Fibroblast of mammary gland (primary cell): ENCODE measurements around the gene XPO5.
"Not testable (repeated sequence)": the region's sequence is repeated elsewhere in the genome, so short reads cannot be mapped to it uniquely, and the experiment has no call there.

ENCODE experiments used
- DNase-seq: peaks from one replicate; pipeline ENCODE4 v3.0.0-alpha.2; 2010; ENCODE audit warnings: low read depth
- H3K4me3 ChIP-seq: 2 replicates; pipeline ENCODE4 v1.5.1; 2011; ENCODE audit warnings: low read depth, mild to moderate bottlenecking, low read length, moderate library complexity; ENCODE audit not compliant: control insufficient read depth
- TF ChIP-seq, protein P1 (sequence below): conservative IDR thresholded peaks from 2 replicates; pipeline ENCODE4 v1.5.1; 2011; ENCODE audit warnings: low read depth, low read length, inconsistent platforms; ENCODE audit not compliant: control insufficient read depth, insufficient read depth

XPO5 gene

DNA sequence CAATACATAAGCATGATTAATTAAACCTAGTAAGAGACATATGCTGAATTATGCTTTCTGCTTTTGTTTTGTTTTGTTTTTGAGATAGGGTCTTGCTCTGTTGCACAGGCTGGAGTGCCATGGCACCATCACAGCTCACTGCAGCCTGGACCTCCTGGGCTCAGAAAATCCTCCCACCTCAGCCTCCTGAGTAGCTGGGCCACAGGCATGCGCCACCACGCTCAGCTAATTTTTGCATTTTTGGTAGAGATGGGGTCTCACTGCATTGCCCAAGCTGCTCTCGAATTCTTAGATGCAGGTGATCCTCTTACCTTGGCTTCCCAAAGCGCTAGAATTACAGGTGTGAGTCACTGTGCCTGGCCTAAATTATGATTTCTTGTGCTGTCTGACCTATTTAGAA lies 3.8 kb downstream of the XPO5 start:
- no peak for DNase-seq
- H3K4me3 ChIP-seq = no peak overlapping the region
- TF ChIP-seq, protein P1, sequence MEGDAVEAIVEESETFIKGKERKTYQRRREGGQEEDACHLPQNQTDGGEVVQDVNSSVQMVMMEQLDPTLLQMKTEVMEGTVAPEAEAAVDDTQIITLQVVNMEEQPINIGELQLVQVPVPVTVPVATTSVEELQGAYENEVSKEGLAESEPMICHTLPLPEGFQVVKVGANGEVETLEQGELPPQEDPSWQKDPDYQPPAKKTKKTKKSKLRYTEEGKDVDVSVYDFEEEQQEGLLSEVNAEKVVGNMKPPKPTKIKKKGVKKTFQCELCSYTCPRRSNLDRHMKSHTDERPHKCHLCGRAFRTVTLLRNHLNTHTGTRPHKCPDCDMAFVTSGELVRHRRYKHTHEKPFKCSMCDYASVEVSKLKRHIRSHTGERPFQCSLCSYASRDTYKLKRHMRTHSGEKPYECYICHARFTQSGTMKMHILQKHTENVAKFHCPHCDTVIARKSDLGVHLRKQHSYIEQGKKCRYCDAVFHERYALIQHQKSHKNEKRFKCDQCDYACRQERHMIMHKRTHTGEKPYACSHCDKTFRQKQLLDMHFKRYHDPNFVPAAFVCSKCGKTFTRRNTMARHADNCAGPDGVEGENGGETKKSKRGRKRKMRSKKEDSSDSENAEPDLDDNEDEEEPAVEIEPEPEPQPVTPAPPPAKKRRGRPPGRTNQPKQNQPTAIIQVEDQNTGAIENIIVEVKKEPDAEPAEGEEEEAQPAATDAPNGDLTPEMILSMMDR = no peak

DNA sequence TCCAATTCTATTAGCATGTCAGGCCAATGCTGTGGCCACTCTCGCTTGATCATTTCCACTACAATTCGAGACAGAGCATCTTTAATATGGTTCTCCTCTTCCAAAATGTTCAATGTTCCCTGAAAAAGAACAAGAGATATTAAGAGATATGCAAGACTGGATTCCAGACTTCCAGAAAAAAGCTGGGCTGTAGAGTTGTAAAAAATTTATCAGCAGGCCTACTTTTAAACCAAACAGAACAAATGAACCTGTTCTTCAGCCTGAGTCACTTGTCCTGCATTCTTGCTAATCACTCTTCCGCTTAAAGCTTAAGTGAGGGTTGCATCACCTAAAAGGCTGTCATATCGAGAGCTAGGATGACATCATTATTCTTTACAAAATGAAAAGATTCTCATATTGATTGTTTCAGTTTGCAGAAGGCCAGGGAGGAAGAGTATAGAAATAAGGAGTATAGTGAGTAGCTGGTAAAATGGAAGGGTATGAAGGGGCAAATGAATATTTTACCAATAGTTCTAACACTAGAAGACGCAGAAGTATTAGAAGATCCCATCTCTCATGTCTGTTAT lies 4.9 kb downstream of the XPO5 start:
- no peak overlapping the region for H3K4me3 ChIP-seq
- peak; percentile 34 for DNase-seq
- TF ChIP-seq, protein P1 = no peak

DNA sequence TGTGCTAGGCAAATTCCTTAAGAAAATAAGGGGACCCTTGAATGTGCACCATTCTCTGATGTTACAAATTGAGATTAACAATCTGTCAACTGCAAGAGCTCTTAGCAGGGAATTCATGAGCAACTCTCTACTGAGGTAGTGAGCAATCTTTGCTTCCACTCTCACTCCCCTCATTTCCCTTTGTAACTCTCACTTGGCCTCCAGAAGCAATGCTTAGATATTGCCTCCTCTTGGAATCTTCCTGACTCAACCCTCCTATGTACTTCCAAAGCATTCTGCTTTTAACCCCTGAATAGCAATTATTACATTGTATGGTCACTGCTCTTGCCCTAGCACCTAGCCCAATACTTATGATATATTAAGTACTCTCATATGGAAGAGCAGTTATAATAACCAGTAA lies 16.5 kb downstream of the XPO5 start:
- no peak overlapping the region for H3K4me3 ChIP-seq
- TF ChIP-seq, protein P1 = no peak
- DNase-seq = no peak

DNA sequence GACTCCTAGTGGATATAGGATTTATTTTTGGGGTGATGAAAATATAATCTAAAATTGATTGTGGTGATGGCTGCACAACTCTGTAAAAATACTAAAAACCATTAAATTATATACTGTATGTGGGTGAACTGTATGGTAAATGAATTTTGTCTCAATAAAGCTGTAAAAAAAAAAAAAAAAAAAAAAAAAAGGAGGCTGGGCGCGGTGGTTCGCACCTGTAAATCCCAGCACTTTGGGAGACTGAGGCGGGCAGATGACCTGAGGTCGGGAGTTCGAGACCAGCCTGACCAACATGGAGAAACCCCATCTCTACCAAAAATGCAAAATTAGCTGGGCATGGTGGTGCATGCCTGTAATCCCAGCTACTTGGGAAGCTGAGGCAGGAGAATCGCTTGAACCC lies 18.2 kb downstream of the XPO5 start:
- DNase-seq = not testable (repeated sequence)

DNA sequence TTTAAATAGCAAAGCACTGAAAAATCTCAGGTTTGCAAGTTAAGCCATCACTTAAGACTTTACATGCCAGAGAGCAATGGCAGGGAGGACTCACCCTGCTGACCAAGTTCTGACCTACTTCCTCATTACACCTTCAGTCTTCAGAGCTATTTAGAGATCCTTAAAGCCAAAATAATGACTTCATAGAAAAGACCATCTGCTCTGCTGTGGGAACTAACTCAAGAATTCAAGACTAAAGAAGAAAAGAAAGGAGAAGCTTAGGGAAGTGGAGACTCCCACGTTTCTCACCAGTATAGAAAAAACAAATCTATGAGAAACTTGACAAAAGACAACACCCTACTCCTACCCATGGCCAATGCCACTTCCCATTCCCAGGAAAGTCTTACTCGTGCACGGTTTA lies 28.6 kb downstream of the XPO5 start:
- DNase-seq = no peak
- H3K4me3 ChIP-seq = no peak overlapping the region
- TF ChIP-seq, protein P1 = no peak

More for the DNA sequence above, 18.2 kb downstream of the XPO5 start:
- H3K4me3 ChIP-seq = not testable (repeated sequence)

DNA sequence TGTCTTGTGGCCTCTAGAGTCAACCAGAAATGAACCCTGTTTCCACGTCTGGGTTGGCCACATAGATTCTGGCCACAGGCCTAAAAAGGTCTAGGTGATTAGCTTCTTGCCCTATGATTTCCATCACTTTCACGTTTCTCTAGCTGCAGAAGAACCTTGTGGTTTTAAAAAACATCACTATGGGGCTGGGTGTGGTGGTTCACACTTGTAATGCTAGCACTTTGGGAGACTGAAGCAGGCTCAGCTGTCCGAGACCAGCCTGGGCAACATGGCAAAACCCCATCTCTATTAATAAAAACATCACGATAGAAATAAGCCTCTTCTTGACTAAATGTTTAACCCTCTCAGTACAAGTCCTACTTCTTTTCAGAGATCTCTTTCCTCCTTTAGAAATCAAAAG lies 31.4 kb downstream of the XPO5 start:
- no peak for DNase-seq
- TF ChIP-seq, protein P1 = no peak
- no peak overlapping the region for H3K4me3 ChIP-seq

DNA sequence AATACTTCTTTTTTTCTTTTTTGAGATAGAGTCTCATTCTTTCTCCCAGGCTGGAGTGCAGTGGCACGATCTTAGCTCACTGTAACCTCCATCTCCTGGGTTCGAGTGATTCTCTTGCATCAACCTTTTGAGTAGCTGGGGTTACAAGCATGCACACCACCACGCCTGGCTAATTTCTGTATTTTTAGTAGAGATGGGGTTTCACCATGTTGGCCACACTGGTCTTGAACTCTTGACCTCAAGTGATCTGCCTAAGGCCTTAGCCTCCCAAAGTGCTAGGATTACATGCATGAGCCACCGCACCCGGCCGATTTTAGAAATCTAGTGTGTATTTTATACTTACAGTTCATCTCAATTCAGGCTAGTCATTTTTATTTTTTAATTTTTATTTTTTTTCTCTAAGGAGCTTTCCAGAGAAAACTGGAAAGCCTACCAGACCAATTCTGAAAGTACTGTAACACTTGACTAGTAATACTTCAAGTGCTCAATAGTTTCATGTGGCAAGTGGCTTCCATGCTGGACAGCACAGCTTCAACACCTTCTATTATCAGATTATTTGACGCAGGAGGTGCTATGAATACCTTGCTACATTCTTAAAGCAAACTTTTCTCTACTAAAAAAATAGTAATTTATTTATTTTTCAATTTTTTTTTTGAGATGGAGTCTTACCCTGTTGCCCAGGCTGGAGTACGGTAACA lies 33.9 kb downstream of the XPO5 start:
- TF ChIP-seq, protein P1 = no peak
- no peak overlapping the region for H3K4me3 ChIP-seq
- no peak for DNase-seq
